GM21447 (cell line): Measurements from ENCODE around the gene EVC.
"Not testable (repeated sequence)": the region's sequence is repeated elsewhere in the genome, so short reads cannot be mapped to it uniquely, and the experiment has no call there.

Experiments used
- ATAC-seq: cut with Tn5 transposase; IDR thresholded peaks from one replicate; pipeline ENCODE4 v1.9.1; 2021; ENCODE audit not compliant: unreplicated experiment

EVC gene

GRCh38 chr4:5810770-5811430 lies 99.9 kb downstream of the EVC start:
- ATAC-seq = no peak

- not testable (repeated sequence) for ATAC-seq
These were observed 101.1 kb downstream of the EVC start for GRCh38 chr4:5812057-5812456.

GRCh38 chr4:5812506-5813229 lies 101.7 kb downstream of the EVC start:
- ATAC-seq = no peak

- ATAC-seq = no peak
These were observed 102.9 kb downstream of the EVC start for GRCh38 chr4:5813882-5814255.

GRCh38 chr4:5814421-5814820 lies 103.4 kb downstream of the EVC start:
- ATAC-seq = no peak

GRCh38 chr4:5815641-5816040 lies 104.6 kb downstream of the EVC start:
- ATAC-seq = no peak

GRCh38 chr4:5816101-5816500 lies 105.1 kb downstream of the EVC start:
- no peak for ATAC-seq

- no peak for ATAC-seq
These were observed 105.9 kb downstream of the EVC start for GRCh38 chr4:5816851-5817375.

GRCh38 chr4:5821665-5822358 lies 110.8 kb downstream of the EVC start:
- ATAC-seq = no peak

GRCh38 chr4:5822619-5823018 lies 111.6 kb downstream of the EVC start:
- ATAC-seq = no peak

- no peak for ATAC-seq
These were observed 112.7 kb downstream of the EVC start for GRCh38 chr4:5823542-5824211.

- no peak for ATAC-seq
These were observed 113.2 kb downstream of the EVC start for GRCh38 chr4:5824227-5824626.

- no peak for ATAC-seq
These were observed 113.6 kb downstream of the EVC start for GRCh38 chr4:5824635-5825034.

- no peak for ATAC-seq
These were observed 114.5 kb downstream of the EVC start for GRCh38 chr4:5825321-5826041.

- ATAC-seq = no peak
These were observed 115.6 kb downstream of the EVC start for GRCh38 chr4:5826437-5827107.

GRCh38 chr4:5827108-5828004 lies 116.4 kb downstream of the EVC start:
- no peak for ATAC-seq

- no peak for ATAC-seq
These were observed 117.0 kb downstream of the EVC start for GRCh38 chr4:5828005-5828391.

- no peak for ATAC-seq
These were observed 125.9 kb downstream of the EVC start for GRCh38 chr4:5836943-5837342.

- ATAC-seq = not testable (repeated sequence)
These were observed 126.5 kb downstream of the EVC start for GRCh38 chr4:5837483-5837882.
